NCI-H2171 treated with DMSO at 0.1 percent for 48 hours (cell line): ENCODE measurements around the gene ISLR.

Source experiments
- DNase-seq: peaks from one replicate; lab custom pipeline; 2025; lab: John Stamatoyannopoulos, UW

ISLR gene

GRCh38 chr15:74172701-74173379 is 670 bp upstream of the ISLR start:
- DNase-seq = no peak

- no peak for DNase-seq
Observed at GRCh38 chr15:74174219-74174957, 878 bp downstream of the ISLR start.

GRCh38 chr15:74174958-74175253 is 1.4 kb downstream of the ISLR start:
- DNase-seq = no peak

- DNase-seq = no peak
Observed at GRCh38 chr15:74175271-74176191, 2.0 kb downstream of the ISLR start.

DNA sequence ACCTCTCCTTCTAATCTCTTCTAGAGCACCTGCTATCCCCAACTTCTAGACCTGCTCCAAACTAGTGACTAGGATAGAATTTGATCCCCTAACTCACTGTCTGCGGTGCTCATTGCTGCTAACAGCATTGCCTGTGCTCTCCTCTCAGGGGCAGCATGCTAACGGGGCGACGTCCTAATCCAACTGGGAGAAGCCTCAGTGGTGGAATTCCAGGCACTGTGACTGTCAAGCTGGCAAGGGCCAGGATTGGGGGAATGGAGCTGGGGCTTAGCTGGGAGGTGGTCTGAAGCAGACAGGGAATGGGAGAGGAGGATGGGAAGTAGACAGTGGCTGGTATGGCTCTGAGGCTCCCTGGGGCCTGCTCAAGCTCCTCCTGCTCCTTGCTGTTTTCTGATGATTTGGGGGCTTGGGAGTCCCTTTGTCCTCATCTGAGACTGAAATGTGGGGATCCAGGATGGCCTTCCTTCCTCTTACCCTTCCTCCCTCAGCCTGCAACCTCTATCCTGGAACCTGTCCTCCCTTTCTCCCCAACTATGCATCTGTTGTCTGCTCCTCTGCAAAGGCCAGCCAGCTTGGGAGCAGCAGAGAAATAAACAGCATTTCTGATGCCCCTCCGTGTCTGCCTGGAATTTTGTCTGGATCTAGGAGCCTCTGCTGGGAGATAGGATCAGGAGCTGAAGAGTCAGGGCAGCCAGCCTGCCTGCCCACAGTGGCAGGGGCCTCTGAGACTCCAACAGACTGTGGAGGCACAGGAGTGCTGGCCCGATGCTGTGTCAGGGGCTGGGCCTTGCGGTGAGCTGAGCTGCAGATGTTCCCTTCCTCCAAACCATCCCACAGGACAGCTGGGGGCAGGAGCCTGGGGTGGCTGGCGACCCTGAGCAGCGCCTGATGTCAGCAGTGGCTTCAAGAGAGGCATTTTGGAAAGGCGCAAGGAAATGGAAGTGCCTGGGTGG is 3.0 kb downstream of the ISLR start:
- peak; percentile 52 for DNase-seq

GRCh38 chr15:74178326-74179100 is 5.0 kb downstream of the ISLR start:
- DNase-seq = no peak

DNA sequence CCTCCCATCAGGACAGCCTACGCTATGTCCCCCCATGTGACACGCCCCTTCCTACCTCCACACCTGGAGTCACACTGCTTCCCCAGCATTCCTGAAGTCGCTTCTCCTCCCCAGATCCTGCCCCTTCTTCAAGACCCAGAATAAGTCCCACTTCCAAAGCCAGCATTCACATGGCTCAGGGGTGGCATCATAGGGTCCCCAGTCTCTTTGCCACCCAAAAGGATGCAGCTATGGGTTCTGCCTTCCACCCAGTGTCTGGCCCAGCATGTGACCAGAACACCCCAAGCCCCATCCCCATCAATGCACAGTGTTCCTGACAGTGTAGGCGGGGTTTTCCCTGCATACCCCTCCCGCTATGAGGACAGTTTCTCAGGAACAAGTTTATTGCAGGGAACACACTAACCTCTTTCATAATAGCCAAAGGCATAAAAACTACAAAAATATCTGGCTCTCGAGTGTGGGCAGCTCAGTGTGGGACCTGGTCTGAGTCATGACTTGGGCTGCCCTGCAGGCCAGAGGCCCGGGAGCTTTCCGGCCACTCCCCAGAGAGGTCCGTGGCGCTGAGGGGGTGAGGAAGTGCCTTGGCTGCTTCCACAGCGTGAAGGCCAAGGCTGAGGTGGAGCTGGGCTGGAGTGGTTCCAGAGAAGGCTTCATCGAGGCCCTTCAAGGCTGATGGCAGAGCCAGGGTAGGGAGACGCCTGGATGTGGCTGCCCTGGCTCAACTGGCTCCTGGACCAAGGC is 5.8 kb downstream of the ISLR start:
- no peak for DNase-seq

DNA sequence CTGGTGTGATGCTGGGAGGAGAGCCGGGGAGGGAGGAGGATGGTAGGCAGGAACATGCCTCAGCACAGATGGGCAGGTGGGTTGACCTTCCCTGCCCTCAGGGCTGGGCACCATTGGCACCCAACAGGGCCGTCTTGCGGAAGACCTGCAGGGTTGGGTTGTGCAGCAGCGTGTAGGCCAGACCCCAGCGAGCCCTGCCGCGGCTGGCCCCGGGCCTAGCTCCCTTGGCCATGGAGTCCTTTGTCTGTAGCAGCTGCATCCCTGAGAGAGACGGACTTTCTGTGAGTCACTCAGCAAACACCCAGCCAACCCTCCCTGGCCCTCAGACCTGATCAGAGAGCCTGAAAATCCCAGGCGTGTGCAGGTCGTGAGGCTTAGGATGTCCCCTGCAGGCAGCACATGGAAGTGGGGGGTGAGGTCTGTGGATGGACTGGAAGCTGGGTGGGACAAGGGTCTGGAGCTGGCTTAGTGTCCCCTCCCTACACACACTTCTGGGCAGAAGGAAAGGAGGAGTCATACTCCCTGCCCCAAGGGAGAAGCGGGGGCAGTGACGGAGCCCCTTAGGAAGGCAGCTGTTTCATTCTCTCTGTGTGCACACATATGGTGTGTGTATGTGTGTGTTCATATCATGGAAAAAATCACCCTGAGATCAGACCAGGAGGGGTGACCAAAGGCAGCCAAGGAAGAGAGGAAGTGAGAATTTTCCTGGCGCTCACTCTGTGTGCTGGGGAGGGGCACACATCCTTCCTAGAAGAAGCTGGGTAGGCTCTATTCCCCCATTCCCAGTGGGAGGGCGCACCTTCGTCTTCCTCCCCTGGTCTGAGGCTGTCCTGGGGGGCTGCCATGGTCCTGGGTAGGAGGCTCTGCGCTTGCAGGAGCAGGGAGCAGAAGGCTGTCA is 6.7 kb downstream of the ISLR start:
- DNase-seq = peak; percentile 57

GRCh38 chr15:74180881-74181602 is 7.5 kb downstream of the ISLR start:
- no peak for DNase-seq

- no peak for DNase-seq
Observed at GRCh38 chr15:74182131-74182530, 8.6 kb downstream of the ISLR start.

- no peak for DNase-seq
Observed at GRCh38 chr15:74184582-74185091, 11.1 kb downstream of the ISLR start.

- DNase-seq = no peak
Observed at GRCh38 chr15:74185710-74186348, 12.3 kb downstream of the ISLR start.

GRCh38 chr15:74188216-74188615 is 14.7 kb downstream of the ISLR start:
- no peak for DNase-seq

- no peak for DNase-seq
Observed at GRCh38 chr15:74191798-74192197, 18.3 kb downstream of the ISLR start.

DNA sequence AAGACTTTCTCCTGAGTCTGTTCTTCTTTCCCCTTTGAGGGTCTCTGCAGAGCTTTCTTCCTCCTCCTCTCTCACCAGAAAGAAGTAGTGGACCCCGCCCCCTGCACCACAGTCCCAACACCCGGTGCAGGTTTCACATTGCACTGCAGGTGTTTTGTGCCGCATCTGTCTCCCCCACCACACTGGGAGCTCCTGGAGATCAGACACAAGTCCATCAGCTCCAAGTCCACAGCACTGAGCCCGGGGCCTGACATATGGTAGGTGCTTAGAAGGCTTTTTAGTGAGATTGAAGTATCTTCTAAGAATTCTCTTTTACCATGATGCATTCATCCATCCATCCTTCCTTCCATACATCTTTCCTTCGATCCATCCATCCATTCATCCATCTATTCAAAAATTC is 19.2 kb downstream of the ISLR start:
- DNase-seq = peak; percentile 54

GRCh38 chr15:74193299-74193718 is 19.8 kb downstream of the ISLR start:
- DNase-seq = no peak

DNA sequence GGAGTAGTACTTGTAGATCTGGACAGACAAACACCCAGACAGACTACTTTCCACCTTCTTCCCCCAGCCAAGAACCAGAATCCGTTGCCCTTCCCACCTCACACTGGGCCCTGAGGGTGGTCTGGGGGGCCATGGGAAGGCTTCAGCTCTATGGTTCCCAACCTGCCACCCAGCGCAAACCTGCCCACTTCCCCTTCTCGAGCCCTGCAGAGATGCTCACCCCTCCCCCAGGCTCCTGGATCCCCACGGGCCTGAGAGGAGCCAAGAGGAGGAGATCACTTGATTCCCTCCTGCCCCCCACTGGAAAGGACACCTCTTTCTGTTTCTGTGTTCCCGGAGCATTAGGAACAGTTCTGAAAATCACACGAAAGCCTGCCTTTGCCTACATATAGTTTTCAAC is 20.4 kb downstream of the ISLR start:
- no peak for DNase-seq
